Hypothalamus (tissue), 51 donors: Measurements from ENCODE around the gene CLIC3.

ENCODE experiments used
- DNase-seq, 51 donors: peaks; one replicate each; lab custom pipeline; 2025; lab: John Stamatoyannopoulos, UW

Gene CLIC3

DNA sequence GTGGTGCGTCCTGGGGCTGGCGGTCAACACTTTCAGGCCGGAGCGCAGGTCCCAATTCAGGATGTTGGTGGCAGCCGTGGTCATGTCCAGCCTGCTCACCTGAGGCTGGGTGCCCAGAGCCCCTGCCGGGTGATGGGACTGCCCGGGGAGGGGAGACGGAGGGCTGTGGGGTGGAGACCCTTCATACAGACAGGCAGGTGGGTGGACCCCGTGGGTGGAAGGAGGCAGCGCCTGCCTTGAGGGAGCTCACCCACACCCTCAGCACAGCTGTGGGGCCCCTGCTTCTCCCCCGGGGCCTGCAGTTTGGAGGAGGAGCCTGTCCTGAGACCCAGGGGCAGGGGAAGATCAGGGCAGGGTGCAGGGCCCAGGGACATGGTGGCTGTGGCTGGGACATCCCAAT, 26.0 kb downstream of the CLIC3 start:
- DNase-seq = no peak

DNA sequence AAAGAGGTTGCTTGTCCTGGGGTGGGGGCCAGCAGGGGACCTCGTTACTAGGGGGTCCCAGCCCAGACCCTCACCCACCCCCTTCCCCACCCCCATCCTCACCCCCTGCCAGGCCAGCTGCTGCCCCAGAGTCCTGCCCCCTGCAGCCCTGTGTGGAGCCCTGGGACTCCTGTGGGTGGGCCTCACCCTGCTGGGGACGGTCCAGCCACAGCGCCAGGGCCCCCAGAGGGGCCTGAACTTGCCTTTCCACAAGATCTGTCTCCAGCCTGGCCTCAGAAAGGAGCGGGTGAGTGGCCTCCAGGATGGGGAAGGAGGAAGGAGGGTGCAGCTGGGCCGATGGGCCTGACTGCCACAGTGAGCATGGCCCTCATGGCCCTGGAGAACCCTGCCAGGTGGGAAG, 26.6 kb downstream of the CLIC3 start:
- no peak for DNase-seq

DNA sequence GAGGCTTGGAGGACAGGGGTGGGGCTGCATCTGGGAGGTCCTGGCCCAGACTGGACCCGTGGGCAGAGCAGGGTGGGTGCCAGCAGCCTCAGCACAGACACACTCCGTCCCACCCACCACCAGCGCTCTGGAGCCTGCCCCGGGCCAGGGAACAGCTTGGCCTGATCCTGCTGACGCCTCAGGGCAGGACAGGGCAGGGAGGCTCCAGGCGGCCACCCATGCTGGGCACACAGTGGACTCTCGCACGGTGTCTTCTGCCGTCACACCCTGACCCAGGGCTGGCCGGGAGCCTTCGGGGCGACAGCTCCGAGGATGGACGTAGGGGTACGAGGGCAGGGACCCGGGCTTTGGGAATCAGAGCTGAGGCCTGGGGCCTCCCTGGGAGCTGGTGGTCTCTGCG, 27.2 kb downstream of the CLIC3 start:
- DNase-seq = peak in 2 of 51 donors; percentile 29 to 46

DNA sequence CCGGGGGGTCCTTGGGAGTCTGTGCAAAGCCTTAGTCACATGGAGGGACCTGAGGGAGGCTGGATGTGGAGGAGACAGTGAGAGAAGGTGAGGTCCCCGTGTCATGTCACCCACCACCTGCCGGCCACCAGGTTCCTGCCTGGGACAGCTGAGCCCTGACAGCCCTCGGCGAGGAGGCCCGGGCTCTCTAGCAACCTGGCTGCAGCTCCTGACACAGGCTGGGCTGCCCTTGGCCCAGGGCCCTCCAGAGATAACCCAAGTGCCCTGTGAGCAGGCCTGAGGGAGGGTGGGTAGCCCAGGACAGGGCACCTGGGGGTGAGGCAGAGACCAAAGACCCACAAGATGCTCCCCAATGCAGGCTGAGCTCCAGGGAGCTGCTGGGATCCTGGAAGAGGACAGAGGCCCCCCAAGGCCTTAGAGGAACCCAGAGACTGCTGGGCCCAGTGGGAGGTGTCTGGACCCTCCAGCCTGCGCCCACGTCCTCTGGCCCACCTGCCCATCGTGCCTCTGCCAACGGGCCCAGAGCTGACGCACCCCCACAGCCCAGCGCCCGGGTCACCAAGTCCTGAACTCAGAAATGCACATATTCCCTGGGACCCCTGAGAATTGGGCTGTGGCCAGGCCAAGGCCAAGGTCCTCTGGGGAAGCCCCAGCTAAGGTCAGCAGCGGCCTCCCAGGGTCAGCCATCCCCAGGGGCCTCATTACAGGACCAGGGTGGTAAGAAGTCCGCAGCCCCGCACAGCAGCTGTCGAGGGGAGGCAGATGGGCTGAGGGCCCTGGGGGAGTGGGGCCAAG, 27.8 kb downstream of the CLIC3 start:
- no peak for DNase-seq

DNA sequence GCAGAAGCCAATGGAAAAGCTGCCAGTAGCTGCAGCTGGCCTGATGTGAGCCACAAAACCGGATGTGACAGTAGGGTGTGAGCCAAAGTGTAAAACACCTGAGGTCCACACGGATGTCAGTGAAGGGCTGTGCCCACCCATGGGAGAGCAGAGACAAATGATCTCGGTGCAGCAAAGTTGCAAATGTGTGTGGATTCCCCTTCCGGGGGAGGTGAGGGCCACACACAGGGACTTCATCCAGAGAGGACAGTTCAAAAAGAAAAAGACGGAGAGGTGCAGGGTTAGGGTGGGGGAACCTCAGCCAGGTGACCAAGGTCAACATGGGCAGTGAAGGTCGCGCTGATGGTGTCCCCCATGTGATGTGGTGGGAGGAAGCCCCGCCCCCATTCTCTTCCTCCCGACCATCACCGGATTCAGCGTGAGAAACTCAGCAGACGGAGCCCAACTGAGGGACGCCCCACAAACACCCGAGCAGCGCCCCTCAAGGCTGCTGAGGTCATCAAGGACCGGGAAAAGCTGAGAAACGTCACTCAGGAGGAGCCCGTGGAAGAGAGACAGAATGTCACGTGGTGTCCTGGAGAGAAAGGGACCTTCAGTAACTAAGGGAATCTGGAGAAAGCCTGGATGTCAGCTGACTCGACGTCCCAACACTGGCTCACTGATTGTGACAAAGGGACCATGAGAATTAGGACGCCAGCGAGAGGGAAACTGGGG, 30.4 kb downstream of the CLIC3 start:
- DNase-seq = peak in 41 of 51 donors; percentile 19 to 90 (median 73)

DNA sequence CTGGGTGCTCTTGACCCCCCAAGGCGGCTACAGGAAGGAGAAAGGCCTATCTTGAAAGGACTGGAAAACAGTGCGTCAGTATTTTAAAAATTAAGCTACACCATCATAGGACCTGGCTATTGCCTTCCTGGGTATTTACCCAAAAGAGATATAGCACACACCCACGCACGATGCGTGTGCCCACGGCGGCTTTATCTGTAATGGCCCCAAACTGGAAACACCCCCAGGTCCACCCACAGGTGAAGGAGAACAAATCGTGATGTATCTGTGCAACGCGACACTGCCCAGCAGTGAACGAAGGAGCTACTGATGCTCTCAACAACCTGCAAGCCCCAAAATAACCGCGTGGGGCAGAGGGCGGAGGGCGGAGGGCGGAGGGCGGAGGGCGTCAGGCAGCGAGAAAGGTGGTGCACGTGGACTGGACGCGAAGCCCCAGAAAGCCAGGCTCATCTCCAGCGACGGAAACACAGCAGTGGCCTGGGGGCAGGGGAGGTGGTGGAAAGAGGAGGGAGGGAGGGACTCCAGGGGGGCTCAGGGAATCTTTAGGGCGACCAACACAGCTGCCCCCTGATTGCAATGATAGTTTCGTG, 31.4 kb downstream of the CLIC3 start:
- no peak for DNase-seq

DNA sequence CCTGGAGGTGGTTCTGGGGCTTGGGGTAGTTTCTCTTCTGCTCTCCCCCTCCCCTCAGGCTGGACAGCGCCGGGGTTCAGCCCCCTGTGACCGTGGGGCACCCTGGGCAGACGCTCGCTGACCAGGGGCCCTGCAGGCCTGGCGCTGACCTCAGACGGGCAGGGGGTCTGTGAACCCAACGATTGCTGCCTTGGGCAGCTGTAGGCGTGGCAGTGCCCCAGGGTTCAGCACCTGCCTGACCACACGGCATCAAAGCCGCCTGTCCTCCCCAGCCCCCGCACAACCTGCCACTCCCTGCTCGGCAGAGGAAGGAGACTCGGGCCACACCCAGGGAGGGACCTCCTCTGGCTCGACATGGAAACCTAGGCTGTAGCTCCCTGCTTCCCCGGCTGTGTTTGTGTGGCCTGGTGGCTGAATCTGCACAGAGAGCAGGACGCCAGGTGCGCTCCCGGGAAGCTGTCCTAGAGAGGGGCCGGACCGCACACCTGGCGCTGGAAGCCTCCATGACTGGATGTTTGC, 32.1 kb downstream of the CLIC3 start:
- DNase-seq = no peak

DNA sequence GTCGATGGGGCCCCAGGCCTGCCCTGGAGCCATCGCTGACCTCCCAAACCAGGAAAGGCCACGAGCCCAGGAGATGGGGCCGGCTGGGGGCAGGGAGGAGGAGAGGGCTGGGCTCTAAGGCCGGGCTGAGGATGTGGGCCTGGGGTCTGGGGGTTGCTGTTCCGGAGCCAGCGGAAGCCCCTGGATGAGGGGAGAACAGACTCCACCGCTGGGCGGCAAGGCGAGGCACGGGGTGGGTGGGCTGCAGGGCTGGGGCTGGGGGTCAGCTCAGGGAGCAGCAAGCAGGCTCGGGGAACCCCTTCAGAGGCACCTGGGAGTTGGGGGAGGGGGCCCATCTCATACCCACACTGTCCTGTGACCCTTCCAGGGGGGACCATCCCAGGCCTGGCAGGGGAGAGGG, 32.6 kb downstream of the CLIC3 start:
- no peak for DNase-seq

DNA sequence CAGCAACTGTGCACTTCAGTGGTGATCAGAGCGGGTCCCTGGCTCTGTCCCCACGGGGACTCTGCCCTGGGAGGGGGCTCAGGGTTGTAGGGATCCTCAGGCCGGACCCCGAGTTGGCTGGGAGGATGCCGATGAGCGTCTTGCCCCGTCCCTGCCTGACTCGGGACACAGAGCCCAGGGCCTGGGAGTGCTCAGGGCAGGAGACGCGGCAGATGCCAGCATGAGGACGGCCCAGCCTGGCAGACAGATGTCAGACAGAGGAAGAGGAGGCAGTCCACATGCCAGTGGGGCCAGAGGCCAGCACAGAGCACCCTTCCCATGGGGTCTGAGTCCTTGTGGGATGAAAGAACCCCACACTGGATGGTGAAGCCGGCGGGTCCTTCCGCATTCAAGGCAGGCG, 33.0 kb downstream of the CLIC3 start:
- DNase-seq = peak in 8 of 51 donors; percentile 29 to 66 (median 38)

DNA sequence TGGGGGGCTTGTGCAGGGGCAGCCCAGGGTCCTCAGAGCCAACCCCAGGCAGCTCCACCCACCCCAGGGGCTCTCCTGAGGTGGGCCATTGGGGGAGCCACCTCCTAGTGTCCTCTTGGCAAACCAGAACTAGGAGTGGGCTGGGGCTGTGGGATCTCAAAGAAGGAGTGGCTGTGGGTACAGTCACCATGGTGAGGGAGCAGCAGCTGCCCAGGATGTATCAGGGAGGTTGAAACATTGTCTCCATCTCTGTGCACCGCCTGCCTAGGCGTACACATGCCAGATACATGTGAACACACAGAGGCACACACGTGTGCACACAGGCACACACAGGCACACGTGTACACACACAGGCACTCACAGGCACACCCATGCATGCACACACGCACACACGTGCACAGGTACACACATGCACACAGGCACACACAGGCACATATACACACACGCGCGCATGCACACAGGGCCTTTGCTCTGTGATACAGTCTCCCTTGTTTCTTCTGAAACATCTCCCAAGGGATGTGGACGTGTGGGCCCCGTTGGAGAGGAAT, 33.6 kb downstream of the CLIC3 start:
- DNase-seq = no peak

DNA sequence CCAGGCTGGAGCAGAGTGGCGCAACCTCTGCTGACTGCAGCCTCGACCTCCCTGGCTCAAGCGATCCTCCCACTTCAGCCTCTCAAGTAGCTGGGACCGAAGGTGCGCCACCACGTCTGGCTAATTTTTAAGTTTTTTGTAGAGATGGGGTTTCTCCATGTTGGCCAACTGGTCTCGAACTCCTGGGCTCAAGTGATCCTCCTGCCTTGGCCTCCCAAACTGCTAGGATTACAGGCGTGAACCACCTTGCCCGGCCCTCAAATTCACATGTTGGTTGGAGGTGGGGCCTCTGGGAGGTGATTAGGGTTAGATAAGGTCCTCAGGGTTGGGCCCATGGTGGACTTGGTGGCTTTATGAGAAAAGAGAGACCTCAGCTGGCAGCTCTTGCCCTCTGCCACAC, 34.2 kb downstream of the CLIC3 start:
- DNase-seq = no peak

DNA sequence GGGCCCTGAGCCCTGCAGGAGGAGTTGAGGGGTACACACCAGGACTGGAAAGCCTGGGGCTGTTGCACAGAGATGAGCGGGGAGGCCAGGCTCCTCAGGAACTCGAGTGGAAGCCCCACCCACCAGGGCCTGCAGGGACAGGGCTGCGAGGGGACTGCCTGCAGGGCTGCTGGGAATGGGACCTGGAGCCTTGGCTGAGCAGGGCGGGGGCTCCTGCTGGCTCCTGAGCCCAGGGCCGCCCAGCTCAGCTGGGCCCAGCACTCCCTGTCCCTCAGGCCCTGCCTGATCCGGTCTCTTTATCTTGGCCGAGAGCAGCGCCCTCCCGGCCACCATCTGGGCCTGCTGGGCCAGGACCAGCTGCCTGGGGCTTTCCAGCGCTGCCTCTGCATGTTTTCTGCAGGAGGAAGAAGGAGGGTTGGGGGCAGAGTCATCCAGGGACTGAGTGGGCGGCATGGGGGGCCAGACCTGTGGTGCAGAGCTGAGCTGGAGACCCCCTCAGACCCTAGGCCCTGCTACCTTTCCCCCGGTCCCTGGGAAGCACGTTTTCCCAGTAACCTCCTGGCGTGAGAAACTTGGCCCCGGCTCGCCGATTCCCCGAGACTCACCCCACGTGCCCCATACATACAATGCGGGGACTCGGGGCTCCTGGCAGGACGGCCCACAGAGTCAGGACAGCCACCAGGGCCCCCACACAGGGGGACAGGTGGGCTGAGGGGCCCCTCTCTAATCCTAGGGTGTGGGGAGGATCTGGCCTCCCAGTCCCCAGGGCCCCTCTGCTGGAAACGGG, 34.9 kb downstream of the CLIC3 start:
- DNase-seq = peak in 17 of 51 donors; percentile 13 to 63 (median 39)

DNA sequence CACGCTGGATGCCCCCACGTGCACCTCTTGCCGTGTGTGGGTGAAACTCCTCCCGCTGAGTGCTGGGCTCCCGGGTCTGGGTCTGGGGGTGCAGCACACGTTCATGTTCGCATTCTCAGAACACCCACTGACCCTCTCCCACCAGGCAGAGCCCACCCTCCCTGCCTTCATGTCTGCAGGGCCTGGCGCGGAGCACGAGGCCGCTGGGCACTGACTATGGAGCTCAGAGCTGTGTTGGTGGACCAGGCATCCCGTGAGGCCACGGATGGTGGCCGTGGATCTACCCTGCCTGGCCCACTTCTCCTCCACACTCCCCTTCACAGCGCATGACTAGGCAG, 35.5 kb downstream of the CLIC3 start:
- DNase-seq = no peak

DNA sequence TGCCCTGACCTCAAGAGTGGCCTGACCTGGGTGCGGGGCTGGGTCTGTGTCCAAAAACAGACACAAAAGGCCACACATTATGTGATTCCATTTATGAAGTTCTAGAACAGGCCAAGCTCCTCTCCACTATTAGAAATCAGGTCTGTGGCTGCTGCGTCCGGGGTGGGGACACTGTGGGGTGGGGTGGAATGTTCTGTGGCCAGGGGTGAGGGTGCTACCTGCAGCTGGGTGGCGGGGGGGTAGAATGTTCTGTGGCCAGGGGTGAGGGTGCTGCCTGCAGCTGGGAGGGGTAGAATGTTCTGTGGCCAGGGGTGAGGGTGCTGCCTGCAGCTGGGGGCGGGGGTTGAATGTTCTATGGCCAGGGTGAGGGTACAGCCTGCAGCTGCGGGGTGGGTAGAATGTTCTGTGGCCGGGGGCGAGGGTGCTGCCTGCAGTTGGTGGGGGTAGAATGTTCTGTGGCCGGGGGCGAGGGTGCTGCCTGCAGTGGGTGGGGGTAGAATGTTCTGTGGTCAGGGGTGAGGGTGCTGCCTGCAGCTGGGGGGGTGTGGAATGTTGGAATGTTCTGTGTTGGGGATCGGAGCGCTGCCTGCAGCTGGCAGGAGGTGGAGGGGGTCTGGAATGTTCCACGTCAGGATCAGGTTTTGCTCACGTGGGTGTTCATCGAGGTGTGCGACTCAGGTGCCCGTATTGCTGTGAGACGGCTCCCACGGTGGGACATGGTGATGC, 36.0 kb downstream of the CLIC3 start:
- DNase-seq = no peak

DNA sequence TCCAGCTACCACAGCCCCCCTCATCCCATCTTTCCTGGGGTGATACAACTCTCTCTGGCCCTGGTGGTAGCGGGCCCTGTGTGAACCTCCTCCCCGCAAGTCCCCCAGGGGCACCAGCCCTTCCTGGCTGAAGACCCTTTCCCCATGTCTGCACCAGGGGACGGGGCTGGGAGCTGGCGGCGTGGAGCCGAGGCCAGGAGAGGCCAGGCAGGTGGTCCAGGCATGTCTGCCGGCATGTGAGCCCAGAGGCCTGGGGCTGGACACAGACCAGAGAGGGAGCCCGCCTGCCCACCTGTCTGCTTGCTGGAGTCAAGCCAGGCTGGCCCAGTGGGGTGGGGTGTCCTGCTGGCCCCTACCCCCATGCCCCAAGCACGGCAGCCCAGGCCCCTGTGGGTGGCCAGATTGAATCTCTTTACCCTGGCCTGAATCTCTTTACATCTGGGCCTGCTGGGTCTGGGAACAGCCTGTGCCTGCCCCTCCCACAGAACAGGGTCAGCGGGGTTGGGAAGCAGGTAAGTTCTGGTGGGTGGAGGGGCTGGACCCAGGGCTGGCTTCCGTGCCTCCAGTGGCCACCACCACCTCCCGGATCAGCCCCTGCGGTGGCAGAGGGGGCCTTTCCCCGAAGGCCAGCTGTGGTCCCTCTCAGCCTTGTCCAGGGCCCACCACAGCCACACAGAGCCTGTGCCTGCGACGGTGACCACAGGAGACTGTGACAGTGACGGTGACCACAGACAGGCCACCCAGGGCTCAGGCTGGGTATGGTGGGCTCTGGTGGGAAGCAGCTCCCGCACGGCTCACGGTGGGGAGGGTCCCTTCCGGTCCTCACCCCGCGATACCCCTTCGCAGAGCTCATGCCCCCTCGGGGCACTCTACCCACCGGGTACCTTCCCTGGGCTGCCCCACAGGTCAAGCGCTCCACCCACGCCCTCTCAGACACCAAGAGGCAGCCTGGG, 37.2 kb downstream of the CLIC3 start:
- DNase-seq = no peak

DNA sequence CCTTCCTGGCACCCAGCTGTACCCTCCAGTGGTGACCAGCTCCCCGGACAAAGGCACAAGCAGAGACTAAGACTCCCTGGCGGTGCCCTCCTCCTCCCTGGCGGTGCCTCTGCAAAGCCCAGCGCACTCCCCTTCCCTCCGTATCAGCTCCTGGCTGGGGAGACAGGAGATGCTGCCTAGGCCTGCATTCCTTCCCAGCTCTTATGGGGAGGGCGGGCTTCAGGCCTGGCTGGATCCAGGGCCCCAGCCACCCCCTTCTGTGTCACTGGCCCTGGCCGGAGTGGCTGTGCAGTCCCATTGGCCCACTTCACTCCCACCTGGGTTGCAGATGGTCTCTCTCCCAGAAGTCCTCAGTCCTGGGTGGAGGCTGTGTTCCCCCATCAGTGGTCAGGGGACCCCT, 37.9 kb downstream of the CLIC3 start:
- no peak for DNase-seq

DNA sequence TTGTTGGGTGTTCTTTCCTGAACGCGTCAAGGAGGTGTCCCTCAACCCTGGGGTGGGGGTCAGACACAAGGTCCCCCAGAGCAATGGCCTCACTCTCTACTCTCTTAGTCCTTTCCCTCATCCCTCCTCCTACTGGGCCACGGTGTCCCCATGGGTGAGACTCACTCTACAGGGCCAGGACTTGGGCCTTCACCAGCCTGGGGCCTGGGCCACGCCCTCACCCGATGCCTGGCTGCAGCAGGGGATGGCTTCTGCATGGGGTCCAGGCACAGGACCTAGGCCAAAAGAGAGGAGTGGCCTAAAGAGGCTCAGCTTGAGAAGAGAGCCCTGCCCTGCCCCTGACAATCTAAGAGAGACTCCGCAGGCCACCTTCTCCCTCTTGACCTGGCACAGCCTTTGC, 38.5 kb downstream of the CLIC3 start:
- no peak for DNase-seq

DNA sequence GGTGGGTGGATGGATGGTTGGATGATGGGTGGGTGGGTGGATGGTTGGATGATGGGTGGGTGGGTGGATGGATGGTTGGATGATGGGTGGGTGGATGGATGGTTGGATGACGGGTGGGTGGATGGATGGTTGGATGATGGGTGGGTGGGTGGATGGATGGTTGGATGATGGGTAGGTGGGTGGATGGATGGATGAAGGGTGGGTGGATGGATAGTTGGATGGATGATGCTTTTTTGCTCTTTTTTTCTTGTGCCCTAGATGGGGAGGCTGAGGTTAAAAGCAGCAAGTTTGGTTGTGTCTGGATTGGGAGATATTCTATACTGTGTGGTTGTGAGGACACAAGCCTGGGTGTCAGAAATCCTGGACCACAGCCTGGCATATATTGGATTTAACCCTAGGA, 38.9 kb downstream of the CLIC3 start:
- DNase-seq = no peak

DNA sequence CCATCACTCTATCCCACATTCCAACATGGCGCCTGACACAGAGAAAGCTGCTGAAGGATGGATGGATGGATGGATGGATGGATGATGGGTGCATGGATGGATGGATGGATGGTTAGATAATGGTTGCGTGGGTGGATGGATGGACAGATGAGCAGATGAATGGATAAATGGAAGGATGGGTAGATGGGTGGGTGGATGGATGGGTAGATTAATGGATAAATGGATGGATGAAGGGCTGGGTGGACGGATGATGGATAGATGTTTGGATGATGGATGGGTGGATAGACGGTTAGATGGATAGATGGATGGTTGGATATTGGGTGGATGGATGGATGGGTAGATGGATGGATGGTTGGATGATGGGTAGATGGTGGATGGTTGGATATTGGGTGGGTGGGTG, 39.8 kb downstream of the CLIC3 start:
- DNase-seq = no peak
